Heart right ventricle (tissue), 16 donors: ENCODE results near the gene GPR78. TPM values are rescaled to one million over a fixed set of nuclear protein-coding genes. Genes with fewer than 3 reads are reported as not detected.

Experiments used
- ATAC-seq, 8 donors: fragments of 200-7000 bp; cut with Tn5 transposase; one replicate each; pipeline ENCODE4 v1.9.1; 2020; ENCODE audit warnings: mild to moderate bottlenecking in 8 of 8, moderate library complexity in 8 of 8, moderate number of reproducible peaks in 1 of 8
- DNase-seq, 2 donors: peaks; one replicate each; pipeline ENCODE4 v3.0.0-alpha.2; 2020
- H3K27ac ChIP-seq, 10 donors: fragments of 200-600 bp; sonication (generic) in 2 of 10; one replicate each; pipeline versions ENCODE4 v1.5.0 to v1.8.0; 2020 to 2022; ENCODE audit warnings: mild to moderate bottlenecking in 3 of 10
- H3K27me3 ChIP-seq, 7 donors: fragments of 200-600 bp; one replicate each; pipeline ENCODE4 v1.8.0; 2021 to 2022; ENCODE audit warnings: mild to moderate bottlenecking in 2 of 7
- H3K36me3 ChIP-seq, 9 donors: fragments of 200-600 bp; sonication (generic) in 1 of 9; one replicate each; pipeline versions ENCODE4 v1.5.0 to v1.8.0; 2020 to 2022; ENCODE audit warnings: mild to moderate bottlenecking in 2 of 9
- H3K4me1 ChIP-seq, 9 donors: fragments of 200-600 bp; sonication (generic) in 1 of 9; one replicate each; pipeline versions ENCODE4 v1.5.0 to v1.8.0; 2020 to 2022; ENCODE audit warnings: mild to moderate bottlenecking in 4 of 9
- H3K4me3 ChIP-seq, 10 donors: fragments of 200-600 bp; sonication (generic) in 2 of 10; one replicate each; pipeline versions ENCODE4 v1.5.0 to v1.8.0; 2020 to 2022; ENCODE audit warnings: mild to moderate bottlenecking in 7 of 10, moderate library complexity in 2 of 10
- H3K9me3 ChIP-seq, 11 donors: fragments of 200-600 bp in 10 of 11; sonication (generic) in 2 of 11; one replicate each; pipeline versions ENCODE4 v1.5.0 to v1.8.0; 2013 to 2022; ENCODE audit warnings: mild to moderate bottlenecking in 2 of 11, control low read depth in 1 of 11, moderate library complexity in 1 of 11
- CTCF ChIP-seq, 9 donors: fragments of 200-600 bp; sonication (generic) in 2 of 9; IDR thresholded peaks; one replicate each; pipeline versions ENCODE4 v1.5.0 to v1.8.0; 2021 to 2022; ENCODE audit warnings: antibody characterized with exemption in 9 of 9, mild to moderate bottlenecking in 5 of 9, moderate library complexity in 1 of 9
- WGBS, 2 donors: extraction: QIAGEN DNeasy Blood & Tissue Kit; methylation state at CpG; one replicate each; pipeline ENCODE4 v1.1.7; 2013; ENCODE audit warnings: inconsistent platforms in 1 of 2; 5-methylcytosine and 5-hydroxymethylcytosine counted together
- intact Hi-C, 10 donors: fragments of 100-400 bp; cut with DNase I; formaldehyde crosslinking; loops; one replicate each; pipeline versions ENCODE4 v1.11.1 to v1.14.2; 2022
- polyA plus RNA-seq, 2 donors: library from polyadenylated mRNA; stranded (reverse); fragments of 200-250 nt; gene quantifications; one replicate each; pipeline ENCODE4 v1.2.3, GENCODE V29; 2013
- total RNA-seq, 10 donors: library from RNA; stranded (reverse); fragmentation: NEBNext Ultra II Directional in 3 of 10; extraction: Animal tissue kit (Norgen Biotek cat#: 25700) in 3 of 10; gene quantifications; one replicate each; pipeline versions ENCODE4 v1.2.1 to v1.2.4, GENCODE V29; 2021 to 2023
- donor health status: Arrhythmogenic right ventricular cardiomyopathy.
- donor health status: ischemic (EF 13 %, LVEDD 7.1; RV severe dilation, severe dysfunction).
- donor health status: healthy with polysubstance abuse.
- donor health status: DM: no; HTN: yes; CAD: no.
- donor health status: DM: no; HTN: no; CAD: no.
- donor health status: ischemic (EF 25% LVEDD 6.9; RV normal size, moderate dysfunction).
- donor health status: ischemic (EF 25% LVEDD 5.7; RV mildly dilated, moderate dysfunction).
- donor health status: healthy.
- donor health status: DM: yes; HTN: yes; CAD: no.
- donor health status: Ischemic cardiomyopathy.
- donor health status: ischemic (EF 35%, LVEDD 5.7; RV mildly dilated, moderate dysfunction).
- donor health status: nonischemic (EF 11% LVEDD 7.7; RV severe dilation, severe dysfunction).
- donor health status: DM: yes; HTN: yes; CAD: no.
- donor health status: PGD.
- donor health status: ischemic (EF 29% LVEDD 5.4; RV normal size, mild dysfunction).
- donor health status: nonischemic (EF 23%, LVEDD 6.1; RV moderate dilation, normal function).

The GPR78 gene
- total and polyA plus RNA-seq, 12 donors = 0.01 to 0.12 TPM; not detected in 10

GRCh38 chr4:8547108-8547911 is 32.9 kb upstream of the GPR78 start:
- no peak for ATAC-seq
- Histone ChIP-seq H3K4me1 (no peaks in the 10 kb centered on the region), H3K27ac (no peak overlapping the region), H3K4me3 (no peak overlapping the region), H3K27me3 (peaks cover 0 to 8% (median 3%) of the 10 kb centered on the region in 7 donors), H3K36me3 (no peaks in the 10 kb centered on the region), H3K9me3 (peaks cover 0 to 4% (median 0%) of the 10 kb centered on the region in 11 donors)
- DNase-seq = no peak
- TF ChIP-seq CTCF (IDR thresholded peaks at IDR 0.05) = peak in 5 of 9 donors; percentile 28 to 42 (median 31)
- 58 to 71% methylated on average over 16 of the region's 16 CpGs for WGBS, 2 donors
- intact Hi-C loops = no loop called here

GRCh38 chr4:8547912-8548730 is 32.1 kb upstream of the GPR78 start:
- no peaks in the 10 kb centered on the region for H3K36me3 ChIP-seq
- H3K27me3 ChIP-seq = peaks cover 0 to 15% (median 4%) of the 10 kb centered on the region in 7 donors
- DNase-seq (no peak), ATAC-seq (no peak)
- WGBS, 2 donors = 86 to 92% methylated on average over 16 of the region's 16 CpGs
- peaks cover 0 to 4% (median 0%) of the 10 kb centered on the region in 11 donors for H3K9me3 ChIP-seq
- intact Hi-C loops = no loop called here
- no peaks in the 10 kb centered on the region for H3K4me1 ChIP-seq
- TF ChIP-seq CTCF (IDR thresholded peaks at IDR 0.05) = no peak
- no peak overlapping the region for H3K4me3 ChIP-seq
- H3K27ac ChIP-seq = no peak overlapping the region

GRCh38 chr4:8548731-8549351 is 31.4 kb upstream of the GPR78 start:
- Histone ChIP-seq H3K27me3 (peaks cover 0 to 20% (median 7%) of the 10 kb centered on the region in 7 donors), H3K4me1 (no peaks in the 10 kb centered on the region), H3K36me3 (no peaks in the 10 kb centered on the region), H3K27ac (no peak overlapping the region), H3K9me3 (peaks cover 0 to 4% (median 0%) of the 10 kb centered on the region in 11 donors), H3K4me3 (no peak overlapping the region)
- no peak for ATAC-seq
- DNase-seq = no peak
- intact Hi-C loops = no loop called here
- 77 to 79% methylated on average over 14 of the region's 14 CpGs for WGBS, 2 donors
- no peak for TF ChIP-seq CTCF (IDR thresholded peaks at IDR 0.05)

- peaks cover 0 to 21% (median 8%) of the 10 kb centered on the region in 7 donors for H3K27me3 ChIP-seq
- intact Hi-C loops = no loop called here
- H3K27ac ChIP-seq = no peak overlapping the region
- no peak for DNase-seq
- H3K36me3 ChIP-seq = no peaks in the 10 kb centered on the region
- no peak overlapping the region for H3K4me3 ChIP-seq
- no peak for TF ChIP-seq CTCF (IDR thresholded peaks at IDR 0.05)
- peaks cover 0 to 4% (median 0%) of the 10 kb centered on the region in 11 donors for H3K9me3 ChIP-seq
- WGBS, 2 donors = 57 to 65% methylated on average over 11 of the region's 11 CpGs
- H3K4me1 ChIP-seq = no peaks in the 10 kb centered on the region
- no peak for ATAC-seq
Observed at GRCh38 chr4:8549352-8549931, 30.8 kb upstream of the GPR78 start.
